HG03103 (cell line): Measurements from ENCODE around the gene ACTN1.

ENCODE experiments used
- ATAC-seq: cut with Tn5 transposase; IDR thresholded peaks from one replicate; pipeline ENCODE4 v1.9.1; 2021; ENCODE audit warnings: low read depth; ENCODE audit not compliant: unreplicated experiment

The ACTN1 gene

GRCh38 chr14:68938271-68939150 lies 40.6 kb downstream of the ACTN1 start:
- ATAC-seq, result no peak

- ATAC-seq, result no peak
Measured at GRCh38 chr14:68937471-68938270, 41.4 kb downstream of the ACTN1 start.

- ATAC-seq, result no peak
Measured at GRCh38 chr14:68936980-68937379, 42.1 kb downstream of the ACTN1 start.

- ATAC-seq, result no peak
Measured at GRCh38 chr14:68936476-68936875, 42.6 kb downstream of the ACTN1 start.

GRCh38 chr14:68935761-68936214 lies 43.3 kb downstream of the ACTN1 start:
- no peak for ATAC-seq

- no peak for ATAC-seq
Measured at GRCh38 chr14:68934066-68934465, 45.0 kb downstream of the ACTN1 start.

- ATAC-seq, result no peak
Measured at GRCh38 chr14:68932686-68933085, 46.4 kb downstream of the ACTN1 start.

- ATAC-seq, result no peak
Measured at GRCh38 chr14:68932231-68932630, 46.9 kb downstream of the ACTN1 start.

- ATAC-seq, result no peak
Measured at GRCh38 chr14:68931474-68932051, 47.5 kb downstream of the ACTN1 start.

GRCh38 chr14:68931063-68931462 lies 48.0 kb downstream of the ACTN1 start:
- no peak for ATAC-seq

GRCh38 chr14:68929623-68930307 lies 49.3 kb downstream of the ACTN1 start:
- no peak for ATAC-seq

GRCh38 chr14:68928770-68929550 lies 50.1 kb downstream of the ACTN1 start:
- no peak for ATAC-seq

- ATAC-seq, result no peak
Measured at GRCh38 chr14:68927956-68928675, 51.0 kb downstream of the ACTN1 start.

GRCh38 chr14:68927089-68927488 lies 52.0 kb downstream of the ACTN1 start:
- ATAC-seq, result no peak

- no peak for ATAC-seq
Measured at GRCh38 chr14:68926236-68926635, 52.9 kb downstream of the ACTN1 start.

- no peak for ATAC-seq
Measured at GRCh38 chr14:68925373-68925772, 53.7 kb downstream of the ACTN1 start.

- ATAC-seq, result no peak
Measured at GRCh38 chr14:68924186-68925158, 54.6 kb downstream of the ACTN1 start.

GRCh38 chr14:68922886-68923285 lies 56.2 kb downstream of the ACTN1 start:
- no peak for ATAC-seq
